Measurements from ENCODE around the gene AHCY. TPM values are rescaled to one million over a fixed set of nuclear protein-coding genes. Genes with fewer than 3 reads are reported as not detected.

Gene AHCY
- polyA plus RNA-seq, 1 donor from 2014 or later: 27.3 TPM

GRCh38 chr20:34240121-34240520 lies 63.0 kb downstream of the AHCY start:
- no peaks in the 10 kb centered on the region for H3K36me3 Mint-ChIP-seq
- H3K4me1 Mint-ChIP-seq: peaks cover 18 to 25% (median 22%) of the 10 kb centered on the region in 3 donors
- peak overlapping the region in 2 of 3 donors; percentile 20 to 53 for H3K27ac Mint-ChIP-seq
- H3K27me3 Mint-ChIP-seq: peaks cover 2% of the 10 kb centered on the region
- peak overlapping the region in 2 of 4 donors; percentile 37 to 55 for H3K4me3 Mint-ChIP-seq
- peaks cover 4 to 16% (median 9%) of the 10 kb centered on the region in 3 donors for H3K9me3 Mint-ChIP-seq

GRCh38 chr20:34237942-34238341 lies 65.2 kb downstream of the AHCY start:
- Mint-ChIP-seq H3K27me3 (peaks cover 2% of the 10 kb centered on the region), H3K4me3 (no peak overlapping the region), H3K9me3 (peaks cover 4 to 16% (median 10%) of the 10 kb centered on the region in 3 donors), H3K4me1 (peaks cover 18 to 25% (median 23%) of the 10 kb centered on the region in 3 donors), H3K36me3 (no peaks in the 10 kb centered on the region), H3K27ac (peak overlapping the region in 1 of 3 donors; percentile 14)

DNA sequence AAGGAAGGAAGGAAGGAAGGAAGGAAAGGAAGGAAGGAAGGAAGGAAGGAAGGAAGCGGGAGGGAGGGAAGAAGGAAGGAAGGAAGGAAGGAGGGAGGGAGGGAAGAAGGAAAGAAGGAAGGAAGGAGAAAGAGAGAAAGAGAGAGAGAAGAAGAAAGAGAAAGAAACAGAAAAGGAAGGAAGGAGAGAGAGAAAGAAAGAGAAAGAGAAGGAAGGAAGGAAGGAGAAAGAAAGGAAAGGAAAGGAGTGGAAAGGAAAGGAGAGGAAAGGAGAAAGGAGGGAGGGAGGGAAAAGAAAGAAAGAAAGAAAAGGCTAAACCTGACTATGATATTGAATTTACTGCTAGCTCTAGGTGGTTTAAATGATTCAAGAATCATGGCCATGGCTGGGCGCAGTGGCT lies 67.3 kb downstream of the AHCY start:
- Mint-ChIP-seq H3K27me3 (peaks cover 2% of the 10 kb centered on the region), H3K27ac (no peak overlapping the region), H3K9me3 (peaks cover 4 to 16% (median 10%) of the 10 kb centered on the region in 3 donors), H3K36me3 (no peaks in the 10 kb centered on the region), H3K4me1 (peaks cover 8 to 14% (median 13%) of the 10 kb centered on the region in 3 donors), H3K4me3 (no peak overlapping the region)

GRCh38 chr20:34233687-34234086 lies 69.5 kb downstream of the AHCY start:
- H3K4me1 Mint-ChIP-seq: peaks cover 0 to 1% (median 0%) of the 10 kb centered on the region in 3 donors
- no peaks in the 10 kb centered on the region for H3K36me3 Mint-ChIP-seq
- H3K9me3 Mint-ChIP-seq: peaks cover 4 to 16% (median 10%) of the 10 kb centered on the region in 3 donors
- H3K27me3 Mint-ChIP-seq: no peaks in the 10 kb centered on the region
- H3K27ac Mint-ChIP-seq: peak overlapping the region in 1 of 3 donors; percentile 67
- H3K4me3 Mint-ChIP-seq: no peak overlapping the region

DNA sequence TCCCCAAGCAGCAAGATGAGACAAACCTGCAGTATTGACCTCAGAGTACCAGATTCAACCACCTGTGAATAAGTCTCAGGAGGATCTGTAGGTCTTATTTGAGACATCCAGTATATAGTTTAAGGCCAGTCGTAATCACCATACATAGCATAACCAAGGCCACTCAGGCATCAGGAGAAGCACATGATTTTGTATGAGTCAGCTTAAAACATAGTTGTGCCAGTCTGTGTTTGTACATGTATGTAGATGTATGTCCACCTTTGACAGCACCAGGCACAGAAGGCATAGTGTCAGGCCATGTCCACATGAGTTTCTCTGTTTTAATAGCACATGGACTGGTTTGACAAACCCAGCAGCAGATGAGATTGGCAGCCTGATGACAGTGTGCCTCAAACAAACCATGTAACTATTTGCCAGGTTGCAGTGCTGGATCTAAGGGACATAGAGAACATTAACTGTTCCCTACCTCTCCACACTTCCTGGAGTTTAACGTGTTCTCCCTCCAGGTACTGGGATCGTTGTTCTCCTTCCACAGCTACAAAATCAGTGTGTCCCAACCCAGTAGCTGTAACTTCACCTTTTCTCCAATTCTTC lies 70.6 kb downstream of the AHCY start:
- Mint-ChIP-seq H3K36me3 (no peaks in the 10 kb centered on the region), H3K4me1 (peaks cover 0 to 1% (median 0%) of the 10 kb centered on the region in 3 donors), H3K27me3 (no peaks in the 10 kb centered on the region), H3K4me3 (no peak overlapping the region), H3K9me3 (peaks cover 0 to 8% (median 2%) of the 10 kb centered on the region in 3 donors), H3K27ac (no peak overlapping the region)

DNA sequence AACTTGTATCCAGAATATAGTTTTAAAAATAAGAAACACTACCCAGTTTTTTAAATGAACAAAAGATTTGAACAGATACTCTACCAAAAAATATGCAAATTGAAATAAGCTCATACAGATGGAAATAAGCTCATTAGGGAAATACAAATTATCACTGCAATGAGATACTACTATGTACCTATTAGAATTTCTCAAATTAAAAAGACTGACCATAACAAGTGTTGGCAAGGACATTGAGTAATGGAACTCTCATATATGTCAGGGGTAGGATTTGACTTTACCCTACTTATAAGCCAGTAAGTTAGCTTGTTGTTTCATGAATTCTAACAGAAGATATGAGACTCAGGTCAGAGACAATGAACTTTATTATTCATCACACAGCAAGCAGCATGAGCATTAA lies 71.5 kb downstream of the AHCY start:
- H3K4me3 Mint-ChIP-seq: no peak overlapping the region
- peaks cover 0 to 2% (median 0%) of the 10 kb centered on the region in 3 donors for H3K9me3 Mint-ChIP-seq
- no peaks in the 10 kb centered on the region for H3K27me3 Mint-ChIP-seq
- no peaks in the 10 kb centered on the region for H3K36me3 Mint-ChIP-seq
- H3K4me1 Mint-ChIP-seq: peaks cover 0 to 1% (median 0%) of the 10 kb centered on the region in 3 donors
- H3K27ac Mint-ChIP-seq: no peak overlapping the region

Other genes with a start within 250 kb of the AHCY start
- gene EIF2S2, start 191.1 kb downstream of the AHCY start, polyA plus RNA-seq: 22.8 TPM
- not detected for gene ASIP, start 61.9 kb downstream of the AHCY start, polyA plus RNA-seq
- gene ITCH, start 59.9 kb upstream of the AHCY start, polyA plus RNA-seq: 33.7 TPM
- 333 TPM for gene DYNLRB1, start 213.1 kb upstream of the AHCY start, polyA plus RNA-seq